Measurements from ENCODE around the gene DHX40. TPM values are rescaled to one million over a fixed set of nuclear protein-coding genes. Genes with fewer than 3 reads are reported as not detected.

Gene DHX40
- total and polyA plus RNA-seq, 2 of the 13 experiments (the other 11 are each of a cell fraction or from before 2014, with no cell fraction given), result 22.2 to 37.0 TPM

- ChIA-PET CTCF (ENCODE audit: low intra/inter-chr PET ratio, low total read pairs) (no interaction called here), POLR2A (interaction anchor here (1.5 to 4.7 kb wide), 6 partner anchors 14 to 400 kb away, joined by 4 to 49 read pairs (median 8); partner anchors contain the start of genes DHX40, GDPD1, PTRH2 and VMP1)
- no peak overlapping the region for H2AFZ ChIP-seq (ENCODE audit: low read length)
- peaks cover 75% of the 10 kb centered on the region for H3K79me2 ChIP-seq (ENCODE audit: insufficient read depth, low read length)
- H4K20me1 ChIP-seq (ENCODE audit: insufficient read depth, low read length), result peaks cover 49% of the 10 kb centered on the region
- peak overlapping the region; percentile 94 to 99 (median 94) for H3K4me3 ChIP-seq (replicated peaks in 1 of 3; ENCODE audit: insufficient read depth in 1 of 3, low read depth in 2 of 3, low read length in 3 of 3)
- H3K27ac ChIP-seq (ENCODE audit: extremely low read length, insufficient read depth, low read length), result peak overlapping the region; percentile 97
- FAIRE-seq (peak; percentile 4), DNase-seq (ENCODE audit: low spot score) (peak; percentile 49), ATAC-seq (peak; percentile 17)
- no peaks in the 10 kb centered on the region for H3K9me3 ChIP-seq (ENCODE audit: low read length)
- intact Hi-C loops (cut with micrococcal nuclease; ENCODE audit: unreplicated experiment), result no loop called here
- TSS peak; percentile 60 for BruUV-seq (replicated peaks)
- H3K4me1 ChIP-seq (ENCODE audit: insufficient read depth, low read length), result peaks cover 57% of the 10 kb centered on the region
- H3K36me3 ChIP-seq (replicated peaks in 1 of 2; ENCODE audit: control insufficient read depth in 1 of 2, insufficient read depth in 2 of 2, low read length in 2 of 2), result no peaks in the 10 kb centered on the region; a peak in 1 of 5 replicates
- H3K4me2 ChIP-seq (ENCODE audit: low read depth, low read length), result peak overlapping the region; percentile 86
- no peaks in the 10 kb centered on the region; a peak in 2 of 5 replicates for H3K27me3 ChIP-seq (ENCODE audit: control insufficient read depth in 1 of 2, insufficient read depth in 2 of 2, low read length in 2 of 2)
- in situ Hi-C loops (cut with HindIII; ENCODE audit: extremely low pct_ligation_motif_present, low pct_unique_long_range_greater_than_20kb), result no loop called here
- 2% methylated on average over 14 of the region's 14 CpGs for whole genome bisulfite sequencing (ENCODE audit: low lambda C conversion rate)
- peak overlapping the region; percentile 98 for H3K9ac ChIP-seq (ENCODE audit: insufficient read depth, low read depth, low read length)
- TF ChIP-seq, protein P1, sequence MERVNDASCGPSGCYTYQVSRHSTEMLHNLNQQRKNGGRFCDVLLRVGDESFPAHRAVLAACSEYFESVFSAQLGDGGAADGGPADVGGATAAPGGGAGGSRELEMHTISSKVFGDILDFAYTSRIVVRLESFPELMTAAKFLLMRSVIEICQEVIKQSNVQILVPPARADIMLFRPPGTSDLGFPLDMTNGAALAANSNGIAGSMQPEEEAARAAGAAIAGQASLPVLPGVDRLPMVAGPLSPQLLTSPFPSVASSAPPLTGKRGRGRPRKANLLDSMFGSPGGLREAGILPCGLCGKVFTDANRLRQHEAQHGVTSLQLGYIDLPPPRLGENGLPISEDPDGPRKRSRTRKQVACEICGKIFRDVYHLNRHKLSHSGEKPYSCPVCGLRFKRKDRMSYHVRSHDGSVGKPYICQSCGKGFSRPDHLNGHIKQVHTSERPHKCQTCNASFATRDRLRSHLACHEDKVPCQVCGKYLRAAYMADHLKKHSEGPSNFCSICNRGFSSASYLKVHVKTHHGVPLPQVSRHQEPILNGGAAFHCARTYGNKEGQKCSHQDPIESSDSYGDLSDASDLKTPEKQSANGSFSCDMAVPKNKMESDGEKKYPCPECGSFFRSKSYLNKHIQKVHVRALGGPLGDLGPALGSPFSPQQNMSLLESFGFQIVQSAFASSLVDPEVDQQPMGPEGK (CRISPR knock-in tag; IDR thresholded peaks at IDR 0.05), result peak; percentile 65
- TF ChIP-seq ZNF792 (CRISPR knock-in tag; IDR thresholded peaks at IDR 0.05) (peak; percentile 19; the same call in 1 of the 2 replicates), ZNF232 (CRISPR knock-in tag; IDR thresholded peaks at IDR 0.05; ENCODE audit: borderline replicate concordance) (no peak), POLR2A (IDR thresholded peaks at IDR 0.05; ENCODE audit: insufficient read depth in 1 of 2, low read depth in 2 of 2, low read length in 2 of 2) (peak; percentile 37 to 40; a peak in 3 of 4 replicates), LCORL (IDR thresholded peaks at IDR 0.05) (peak; percentile 86), LCORL (CRISPR knock-in tag; IDR thresholded peaks at IDR 0.05) (no peak), ZNF335 (CRISPR knock-in tag; IDR thresholded peaks at IDR 0.05) (0 out of 2 replicates have a peak, but pooled peaks have one; percentile 9), ZFP90 (CRISPR knock-in tag; IDR thresholded peaks at IDR 0.05; ENCODE audit: borderline replicate concordance) (0 out of 2 replicates have a peak, but pooled peaks have one; percentile 25), GFI1 (CRISPR knock-in tag; IDR thresholded peaks at IDR 0.05; ENCODE audit: borderline replicate concordance) (no peak)
- TF ChIP-seq, protein P2, sequence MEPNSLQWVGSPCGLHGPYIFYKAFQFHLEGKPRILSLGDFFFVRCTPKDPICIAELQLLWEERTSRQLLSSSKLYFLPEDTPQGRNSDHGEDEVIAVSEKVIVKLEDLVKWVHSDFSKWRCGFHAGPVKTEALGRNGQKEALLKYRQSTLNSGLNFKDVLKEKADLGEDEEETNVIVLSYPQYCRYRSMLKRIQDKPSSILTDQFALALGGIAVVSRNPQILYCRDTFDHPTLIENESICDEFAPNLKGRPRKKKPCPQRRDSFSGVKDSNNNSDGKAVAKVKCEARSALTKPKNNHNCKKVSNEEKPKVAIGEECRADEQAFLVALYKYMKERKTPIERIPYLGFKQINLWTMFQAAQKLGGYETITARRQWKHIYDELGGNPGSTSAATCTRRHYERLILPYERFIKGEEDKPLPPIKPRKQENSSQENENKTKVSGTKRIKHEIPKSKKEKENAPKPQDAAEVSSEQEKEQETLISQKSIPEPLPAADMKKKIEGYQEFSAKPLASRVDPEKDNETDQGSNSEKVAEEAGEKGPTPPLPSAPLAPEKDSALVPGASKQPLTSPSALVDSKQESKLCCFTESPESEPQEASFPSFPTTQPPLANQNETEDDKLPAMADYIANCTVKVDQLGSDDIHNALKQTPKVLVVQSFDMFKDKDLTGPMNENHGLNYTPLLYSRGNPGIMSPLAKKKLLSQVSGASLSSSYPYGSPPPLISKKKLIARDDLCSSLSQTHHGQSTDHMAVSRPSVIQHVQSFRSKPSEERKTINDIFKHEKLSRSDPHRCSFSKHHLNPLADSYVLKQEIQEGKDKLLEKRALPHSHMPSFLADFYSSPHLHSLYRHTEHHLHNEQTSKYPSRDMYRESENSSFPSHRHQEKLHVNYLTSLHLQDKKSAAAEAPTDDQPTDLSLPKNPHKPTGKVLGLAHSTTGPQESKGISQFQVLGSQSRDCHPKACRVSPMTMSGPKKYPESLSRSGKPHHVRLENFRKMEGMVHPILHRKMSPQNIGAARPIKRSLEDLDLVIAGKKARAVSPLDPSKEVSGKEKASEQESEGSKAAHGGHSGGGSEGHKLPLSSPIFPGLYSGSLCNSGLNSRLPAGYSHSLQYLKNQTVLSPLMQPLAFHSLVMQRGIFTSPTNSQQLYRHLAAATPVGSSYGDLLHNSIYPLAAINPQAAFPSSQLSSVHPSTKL (CRISPR knock-in tag; IDR thresholded peaks at IDR 0.05), result no peak
- TF ChIP-seq, protein P3, sequence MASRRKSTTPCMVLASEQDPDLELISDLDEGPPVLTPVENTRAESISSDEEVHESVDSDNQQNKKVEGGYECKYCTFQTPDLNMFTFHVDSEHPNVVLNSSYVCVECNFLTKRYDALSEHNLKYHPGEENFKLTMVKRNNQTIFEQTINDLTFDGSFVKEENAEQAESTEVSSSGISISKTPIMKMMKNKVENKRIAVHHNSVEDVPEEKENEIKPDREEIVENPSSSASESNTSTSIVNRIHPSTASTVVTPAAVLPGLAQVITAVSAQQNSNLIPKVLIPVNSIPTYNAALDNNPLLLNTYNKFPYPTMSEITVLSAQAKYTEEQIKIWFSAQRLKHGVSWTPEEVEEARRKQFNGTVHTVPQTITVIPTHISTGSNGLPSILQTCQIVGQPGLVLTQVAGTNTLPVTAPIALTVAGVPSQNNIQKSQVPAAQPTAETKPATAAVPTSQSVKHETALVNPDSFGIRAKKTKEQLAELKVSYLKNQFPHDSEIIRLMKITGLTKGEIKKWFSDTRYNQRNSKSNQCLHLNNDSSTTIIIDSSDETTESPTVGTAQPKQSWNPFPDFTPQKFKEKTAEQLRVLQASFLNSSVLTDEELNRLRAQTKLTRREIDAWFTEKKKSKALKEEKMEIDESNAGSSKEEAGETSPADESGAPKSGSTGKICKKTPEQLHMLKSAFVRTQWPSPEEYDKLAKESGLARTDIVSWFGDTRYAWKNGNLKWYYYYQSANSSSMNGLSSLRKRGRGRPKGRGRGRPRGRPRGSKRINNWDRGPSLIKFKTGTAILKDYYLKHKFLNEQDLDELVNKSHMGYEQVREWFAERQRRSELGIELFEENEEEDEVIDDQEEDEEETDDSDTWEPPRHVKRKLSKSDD (CRISPR knock-in tag; IDR thresholded peaks at IDR 0.05; ENCODE audit: low read depth), result no peak
- TF ChIP-seq, protein P4, sequence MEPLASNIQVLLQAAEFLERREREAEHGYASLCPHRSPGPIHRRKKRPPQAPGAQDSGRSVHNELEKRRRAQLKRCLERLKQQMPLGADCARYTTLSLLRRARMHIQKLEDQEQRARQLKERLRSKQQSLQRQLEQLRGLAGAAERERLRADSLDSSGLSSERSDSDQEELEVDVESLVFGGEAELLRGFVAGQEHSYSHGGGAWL (CRISPR knock-in tag; IDR thresholded peaks at IDR 0.05), result no peak
Observed at GRCh38 chr17:59620518-59621259, 55.3 kb downstream of the DHX40 start.

Data from HepG2 (cell line).